Fibroblast of skin of right biceps (primary cell): ENCODE data around the gene MAP2K6.

ENCODE experiments used
- DNase-seq: peaks from one replicate; pipeline ENCODE4 v3.0.0-alpha.2; 2013

Gene MAP2K6

GRCh38 chr17:69497161-69497560, 82.7 kb downstream of the MAP2K6 start:
- DNase-seq, result no peak

DNA sequence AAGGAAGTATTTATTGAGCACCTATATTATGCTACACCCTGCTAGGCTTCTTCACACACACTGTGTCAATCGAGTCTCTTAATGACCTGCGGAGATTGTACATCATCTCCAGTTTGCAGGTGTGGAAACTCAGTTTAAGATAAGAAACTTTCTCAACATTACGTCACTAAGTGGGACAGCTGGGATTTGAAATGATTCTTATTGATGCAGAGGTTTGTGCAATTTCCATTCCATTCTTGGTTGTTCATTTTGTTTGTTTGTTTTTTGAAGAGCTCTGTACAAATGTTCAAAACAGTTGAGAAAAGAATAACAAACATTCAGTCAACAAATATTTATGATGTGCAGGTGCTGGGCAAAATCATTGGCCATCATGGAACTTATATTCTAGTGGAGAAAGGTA, 84.8 kb downstream of the MAP2K6 start:
- no peak for DNase-seq

GRCh38 chr17:69500911-69501429, 86.5 kb downstream of the MAP2K6 start:
- DNase-seq, result no peak

DNA sequence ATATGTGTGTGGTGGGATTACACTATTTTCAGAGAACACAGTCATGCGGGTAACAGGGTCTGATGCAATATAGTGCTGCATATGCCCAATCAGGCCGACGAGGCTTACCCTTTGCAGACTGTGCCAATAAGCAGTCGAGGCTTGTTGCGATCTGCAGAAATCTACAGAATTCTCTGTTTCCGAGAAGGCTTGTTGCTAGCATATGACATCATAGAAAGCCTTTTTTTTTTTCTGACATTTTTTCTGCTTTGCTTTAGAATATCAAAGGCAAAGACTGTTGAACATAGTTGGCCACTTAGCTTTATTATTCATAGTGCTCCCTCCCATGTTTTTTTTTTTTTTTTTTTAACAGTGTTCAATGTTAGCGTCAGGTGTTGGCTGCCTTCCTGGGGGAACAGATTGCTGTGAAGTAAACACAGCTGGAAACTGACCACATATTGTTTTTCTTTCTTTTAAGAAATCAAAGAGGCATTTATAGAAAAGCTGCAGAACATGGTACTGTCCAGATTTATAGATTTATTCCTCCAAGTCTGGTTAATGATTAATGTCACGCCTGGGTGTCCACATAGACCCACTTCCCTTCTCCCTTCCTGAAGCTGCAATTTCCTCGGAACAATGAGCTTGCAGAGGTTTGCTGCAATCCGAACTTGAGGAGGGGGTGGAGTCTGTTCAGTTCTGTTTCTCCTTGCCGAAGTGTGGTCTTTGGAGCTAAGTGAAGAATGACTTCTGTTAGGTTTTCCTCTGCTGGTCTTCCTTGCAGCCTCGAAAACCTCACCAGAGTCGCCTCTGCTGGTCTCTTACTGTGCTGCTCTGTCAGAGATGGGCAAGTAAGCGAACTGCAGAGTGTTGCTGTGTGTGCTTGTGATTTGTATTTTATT, 87.3 kb downstream of the MAP2K6 start:
- DNase-seq, result peak; percentile 65

DNA sequence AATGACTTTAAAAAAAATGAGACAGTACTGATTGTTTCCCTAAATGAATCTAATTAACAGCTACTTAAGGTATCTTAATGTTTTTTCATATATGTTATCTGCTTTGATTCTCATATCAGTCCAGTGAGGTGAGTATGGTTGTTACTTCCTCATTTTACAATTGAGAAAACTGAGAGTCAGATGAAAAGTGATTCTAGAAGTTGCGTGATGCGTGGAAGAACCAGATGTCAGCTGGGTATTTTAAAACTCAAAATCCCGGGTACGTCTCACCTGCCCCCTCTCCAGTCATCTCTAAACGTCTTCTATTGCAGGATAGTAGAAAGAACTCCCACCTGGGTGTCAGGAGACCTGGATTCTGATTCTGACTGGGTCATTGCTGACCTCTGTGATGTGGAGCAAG, 89.2 kb downstream of the MAP2K6 start:
- no peak for DNase-seq

DNA sequence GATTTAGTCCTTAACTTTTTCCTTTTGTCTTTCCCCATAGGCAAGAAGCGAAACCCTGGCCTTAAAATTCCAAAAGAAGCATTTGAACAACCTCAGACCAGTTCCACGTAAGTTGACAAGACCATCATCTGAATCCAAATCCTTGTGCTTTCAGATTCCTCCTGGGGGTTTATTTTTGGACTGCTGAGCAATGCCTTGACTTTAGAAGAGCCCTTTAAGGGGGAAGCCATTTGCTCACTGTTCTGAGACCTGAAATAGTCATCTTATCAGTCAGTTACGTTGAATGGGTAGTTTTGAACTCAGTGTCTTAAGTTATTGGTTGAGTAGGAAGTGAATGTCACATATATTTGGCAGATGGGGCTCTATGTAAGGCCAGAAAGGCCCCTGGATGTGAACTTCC, 91.2 kb downstream of the MAP2K6 start:
- DNase-seq, result no peak

- DNase-seq, result no peak
Measured at GRCh38 chr17:69506489-69506888, 92.0 kb downstream of the MAP2K6 start.

- no peak for DNase-seq
Measured at GRCh38 chr17:69508814-69509213, 94.3 kb downstream of the MAP2K6 start.

DNA sequence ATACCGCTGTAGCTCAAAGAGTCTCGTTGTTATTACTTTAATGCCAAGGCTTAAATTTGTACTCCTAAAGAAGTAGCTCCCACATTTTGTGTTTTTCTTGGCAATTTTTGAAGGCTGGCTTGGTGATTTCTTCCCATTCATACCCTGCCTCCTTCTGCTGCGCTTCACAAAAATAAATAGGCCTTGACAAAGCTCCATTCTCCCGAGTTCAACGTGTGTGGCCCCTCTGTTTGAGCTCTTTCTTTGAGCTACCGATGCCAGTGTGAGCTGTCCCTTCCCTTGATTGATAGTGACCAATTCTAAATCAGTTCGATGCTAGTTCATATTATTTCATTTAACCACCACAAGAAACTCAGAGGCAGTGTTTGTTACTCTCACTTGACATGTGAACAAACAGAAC, 96.8 kb downstream of the MAP2K6 start:
- no peak for DNase-seq

DNA sequence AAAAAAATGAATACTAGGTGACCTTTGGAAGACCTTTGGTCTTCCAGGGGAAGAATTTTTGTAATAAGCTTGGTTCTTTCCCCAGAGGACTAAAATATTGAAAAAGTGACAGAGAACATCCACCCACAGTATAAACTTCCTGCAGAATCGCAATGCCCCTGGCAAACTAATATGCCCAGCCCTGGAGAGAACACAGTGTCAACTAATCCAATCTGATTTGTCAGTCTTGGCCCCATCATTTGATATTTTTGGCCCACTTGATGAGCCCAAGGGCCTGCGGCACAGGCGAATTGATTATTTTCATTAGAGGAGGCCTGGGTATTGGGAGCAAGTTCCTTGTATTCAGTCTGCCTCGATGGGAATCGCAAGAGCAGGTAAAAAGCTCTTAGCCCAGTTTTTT, 98.4 kb downstream of the MAP2K6 start:
- DNase-seq, result no peak

DNA sequence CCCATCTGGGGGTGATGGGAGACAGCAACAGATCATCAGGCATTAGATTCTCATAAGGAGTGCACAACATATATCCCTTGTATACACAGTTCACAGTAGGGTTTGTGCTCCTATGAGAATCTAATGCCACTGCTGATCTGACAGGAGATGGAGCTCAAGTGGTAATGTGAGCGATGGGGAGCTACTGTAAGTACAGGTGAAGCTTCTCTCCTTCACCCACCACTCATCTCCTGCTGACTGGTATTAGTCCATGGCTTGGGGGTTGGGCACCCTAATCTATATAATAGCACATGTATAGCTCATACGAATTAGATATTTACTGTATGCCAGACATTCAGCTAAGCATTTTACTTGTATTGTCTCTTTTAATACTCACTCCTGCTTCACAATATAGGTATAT, 101.7 kb downstream of the MAP2K6 start:
- DNase-seq, result no peak

- DNase-seq, result peak; percentile 69
Measured at GRCh38 chr17:69516911-69517310, 102.4 kb downstream of the MAP2K6 start.

DNA sequence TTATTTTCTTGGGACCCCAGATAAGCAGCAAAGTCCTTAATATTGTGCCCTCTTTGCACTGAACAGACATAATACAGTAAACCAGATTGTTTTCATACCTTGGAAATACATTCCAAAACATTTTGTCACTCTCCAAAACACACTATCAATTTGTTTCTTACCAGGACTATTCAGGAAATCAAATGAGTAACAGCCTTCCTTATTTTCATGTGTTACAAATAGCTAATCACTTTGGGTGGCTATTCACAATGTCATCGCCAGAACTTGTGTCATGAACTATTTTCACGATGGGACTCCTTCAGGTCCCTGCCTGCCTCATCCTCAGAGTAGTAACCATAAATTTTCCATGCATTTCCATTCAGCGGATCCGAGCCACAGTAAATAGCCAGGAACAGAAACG, 104.5 kb downstream of the MAP2K6 start:
- peak; percentile 6 for DNase-seq

DNA sequence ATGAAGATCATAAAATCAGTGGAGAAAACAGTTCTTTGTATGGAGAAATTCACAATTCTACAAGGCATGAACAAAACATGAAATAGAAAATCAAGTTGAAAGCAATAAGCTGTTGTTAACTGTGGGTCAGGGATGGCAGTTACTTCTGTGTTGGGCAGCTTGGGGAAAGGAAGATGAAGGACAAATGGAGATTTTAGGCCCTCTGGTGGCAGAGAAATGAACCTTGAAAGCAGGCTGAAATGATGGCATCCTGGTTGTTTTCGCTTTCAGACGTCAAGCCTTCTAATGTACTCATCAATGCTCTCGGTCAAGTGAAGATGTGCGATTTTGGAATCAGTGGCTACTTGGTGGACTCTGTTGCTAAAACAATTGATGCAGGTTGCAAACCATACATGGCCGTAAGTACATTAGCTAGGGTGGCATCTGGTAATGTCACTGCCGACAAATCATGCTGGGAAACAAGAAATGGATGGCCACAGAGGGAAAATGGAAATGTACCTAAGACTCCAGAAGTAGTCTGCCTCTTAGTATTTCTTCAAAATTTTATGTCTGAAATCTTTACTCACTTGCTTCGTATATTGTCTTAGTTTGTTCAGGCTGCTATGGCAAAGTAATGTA, 108.9 kb downstream of the MAP2K6 start:
- peak; percentile 49 for DNase-seq

DNA sequence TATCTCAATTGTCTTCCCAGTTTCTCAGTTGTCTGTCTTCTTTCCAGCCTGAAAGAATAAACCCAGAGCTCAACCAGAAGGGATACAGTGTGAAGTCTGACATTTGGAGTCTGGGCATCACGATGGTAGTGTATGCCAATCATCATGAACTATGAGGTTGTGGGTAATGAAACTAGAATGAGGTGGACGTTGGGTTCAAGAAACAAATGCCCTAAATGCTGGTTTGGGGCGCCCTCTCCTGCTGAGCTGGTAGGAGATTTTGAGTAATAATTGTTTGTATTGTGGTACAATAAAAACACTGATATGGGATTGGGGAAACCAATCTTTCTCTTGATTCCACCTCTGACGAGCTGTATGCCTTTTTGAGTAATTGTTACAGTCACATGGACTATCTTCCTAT, 110.4 kb downstream of the MAP2K6 start:
- no peak for DNase-seq

- DNase-seq, result peak; percentile 59
Measured at GRCh38 chr17:69525920-69526841, 111.7 kb downstream of the MAP2K6 start.

- DNase-seq, result no peak
Measured at GRCh38 chr17:69528035-69528434, 113.5 kb downstream of the MAP2K6 start.

DNA sequence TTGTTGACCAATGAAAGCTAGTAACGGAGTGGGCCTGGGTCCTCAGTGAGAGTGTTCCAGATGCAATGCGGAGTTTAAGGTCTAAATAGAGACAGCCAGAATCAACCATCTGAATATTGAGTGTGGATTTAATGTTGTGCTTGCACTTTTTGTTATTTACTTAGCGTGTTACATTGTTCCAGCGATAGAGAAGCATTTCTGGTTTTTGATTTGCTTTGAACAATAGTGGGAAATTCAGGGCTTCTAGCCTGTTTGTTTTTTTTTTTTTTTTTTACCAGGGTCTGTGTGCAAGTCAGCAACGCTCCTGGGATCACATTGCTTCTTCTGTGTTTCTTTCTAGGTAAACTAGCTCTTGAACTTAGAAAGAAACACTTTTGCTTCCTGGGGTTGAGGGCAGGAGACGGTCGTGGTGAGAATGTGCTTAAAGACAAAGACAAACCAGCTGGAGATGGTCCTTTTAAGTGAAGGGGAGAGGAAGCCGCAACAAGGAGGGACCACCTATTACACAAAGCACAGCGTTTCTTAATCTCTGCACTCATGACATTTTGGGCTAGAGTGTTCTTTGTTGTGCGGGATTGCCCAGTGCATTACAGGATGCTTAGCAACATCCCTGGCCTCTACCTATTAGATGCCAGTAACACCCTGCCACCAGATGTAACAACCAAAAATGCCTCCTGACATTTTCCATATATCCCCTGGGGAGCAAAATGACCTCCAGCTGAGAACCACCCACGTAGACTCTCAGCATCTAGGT, 119.2 kb downstream of the MAP2K6 start:
- no peak for DNase-seq

DNA sequence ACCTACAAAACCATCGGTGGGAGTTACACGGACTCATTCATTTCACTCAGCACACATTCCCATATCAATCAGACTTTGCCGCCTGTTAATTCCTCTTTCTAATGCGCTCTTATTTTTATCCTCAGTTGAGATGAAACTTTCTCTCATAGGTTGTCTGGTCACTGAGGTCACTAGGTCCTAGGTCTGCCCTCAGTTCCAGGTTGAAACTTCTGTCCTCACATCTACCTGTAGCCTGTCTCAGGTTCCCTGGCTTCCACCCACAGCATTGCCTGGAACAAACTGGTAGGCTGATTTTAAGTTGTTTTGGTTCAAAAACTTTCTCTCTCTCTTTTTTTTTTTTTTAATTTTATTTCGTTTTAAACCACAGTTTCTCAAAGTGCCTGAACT, 119.7 kb downstream of the MAP2K6 start:
- no peak for DNase-seq

DNA sequence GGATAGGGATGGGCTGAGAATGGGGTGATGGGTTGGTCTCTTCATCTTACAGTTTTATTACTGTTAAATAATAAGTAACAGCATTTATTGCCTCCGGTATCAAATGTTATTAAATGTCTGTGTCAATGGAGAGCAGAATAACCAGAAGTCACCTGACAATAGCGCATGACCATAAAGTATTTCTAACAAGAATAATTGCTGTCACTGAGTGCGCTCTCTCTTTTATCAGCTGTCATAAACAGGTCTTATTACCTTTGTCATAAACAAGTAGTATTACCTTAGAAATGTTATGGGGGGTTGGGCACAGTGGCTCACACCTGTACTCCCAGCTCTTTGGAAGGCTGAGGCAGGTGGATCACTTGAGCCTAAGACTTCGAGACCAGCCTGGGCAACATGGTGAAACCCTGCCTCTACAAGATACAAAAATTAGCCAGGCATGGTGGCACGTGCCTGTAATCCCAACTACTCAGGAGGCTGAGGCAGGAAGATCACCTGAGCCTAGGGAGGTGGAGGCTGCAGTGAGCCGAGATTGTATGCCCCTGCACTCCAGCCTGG, 120.6 kb downstream of the MAP2K6 start:
- no peak for DNase-seq

- no peak for DNase-seq
Measured at GRCh38 chr17:69538795-69539194, 124.3 kb downstream of the MAP2K6 start.

DNA sequence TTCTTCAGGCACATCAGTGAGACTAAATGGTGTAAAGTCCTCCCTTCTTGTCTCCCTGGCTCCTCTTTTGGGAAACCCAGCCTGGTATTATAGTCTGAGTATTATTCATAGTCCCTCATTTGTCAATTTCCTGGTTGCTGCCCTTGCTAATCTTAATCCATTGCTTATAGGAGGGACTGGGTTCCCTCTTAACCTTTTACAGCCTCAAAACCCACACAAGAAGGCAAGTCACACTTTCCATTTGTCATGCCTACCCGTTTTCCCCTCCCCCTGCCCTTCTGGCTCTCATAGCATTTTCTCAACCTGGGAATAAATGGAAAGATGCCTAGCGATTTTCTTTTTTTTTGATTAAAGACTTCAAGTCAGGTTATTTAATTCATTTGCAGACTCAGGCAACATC, 124.8 kb downstream of the MAP2K6 start:
- DNase-seq, result no peak
